GM12892 (cell line): ENCODE measurements around the gene ATXN10.
A peak's percentile ranks its signal among the peaks of the same experiment; 100 is the strongest.
"Not testable (repeated sequence)": the region's sequence is repeated elsewhere in the genome, so short reads cannot be mapped to it uniquely, and the experiment has no call there.

ENCODE experiments used
- DNase-seq: peaks from one replicate; pipeline ENCODE4 v3.0.0; 2011; ENCODE audit not compliant: insufficient read length
- FAIRE-seq: peaks from 2 replicates; lab custom pipeline; 2011; peaks lifted over from hg19 to GRCh38; lab: Jason Lieb, UNC
- POLR2A ChIP-seq: IDR thresholded peaks from 2 replicates; pipeline ENCODE4 v1.6.1; 2011; ENCODE audit warnings: low read depth, low read length, control low read depth
- POLR2AphosphoS5 ChIP-seq: IDR thresholded peaks from 2 replicates; pipeline ENCODE4 v1.6.1; 2011; ENCODE audit warnings: low read depth, low read length, control low read depth
- TAF1 ChIP-seq: IDR thresholded peaks from 2 replicates; pipeline ENCODE4 v1.6.1; 2011; ENCODE audit warnings: low read depth, mild to moderate bottlenecking, control low read depth, low read length, borderline replicate concordance

The ATXN10 gene

GRCh38 chr22:45785458-45785857 is 113.8 kb downstream of the ATXN10 start:
- TF ChIP-seq POLR2A = no peak
- no peak for TF ChIP-seq POLR2AphosphoS5
- FAIRE-seq (no peak), DNase-seq (no peak)

- TF ChIP-seq POLR2A = no peak
- no peak for TF ChIP-seq POLR2AphosphoS5
- no peak for TF ChIP-seq TAF1
- DNase-seq (no peak), FAIRE-seq (no peak)
Measured at GRCh38 chr22:45786726-45787125, 115.1 kb downstream of the ATXN10 start.

DNA sequence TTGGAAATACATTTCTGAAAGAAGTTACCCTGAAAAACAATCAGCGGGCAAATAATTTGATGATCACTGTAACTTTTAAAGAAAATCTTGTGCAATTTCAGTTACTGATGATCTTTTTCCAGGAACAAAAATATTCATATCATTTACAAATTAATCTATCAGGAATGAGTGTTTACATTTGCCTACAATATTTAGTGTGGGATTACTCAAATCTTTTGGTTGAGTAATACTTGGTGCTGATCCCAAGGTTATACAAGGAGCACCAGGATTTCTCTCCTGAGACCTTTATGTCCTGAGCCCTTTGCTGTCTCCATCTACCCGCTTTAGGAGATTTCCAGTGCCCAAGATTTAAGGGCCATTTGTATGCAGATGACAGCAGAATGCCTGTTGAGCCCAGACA is 116.1 kb downstream of the ATXN10 start:
- FAIRE-seq (no peak), DNase-seq (no peak)
- no peak for TF ChIP-seq TAF1

GRCh38 chr22:45788522-45788921 is 116.9 kb downstream of the ATXN10 start:
- FAIRE-seq (no peak), DNase-seq (no peak)
- TF ChIP-seq POLR2A = no peak
- TF ChIP-seq POLR2AphosphoS5 = no peak
- no peak for TF ChIP-seq TAF1

DNA sequence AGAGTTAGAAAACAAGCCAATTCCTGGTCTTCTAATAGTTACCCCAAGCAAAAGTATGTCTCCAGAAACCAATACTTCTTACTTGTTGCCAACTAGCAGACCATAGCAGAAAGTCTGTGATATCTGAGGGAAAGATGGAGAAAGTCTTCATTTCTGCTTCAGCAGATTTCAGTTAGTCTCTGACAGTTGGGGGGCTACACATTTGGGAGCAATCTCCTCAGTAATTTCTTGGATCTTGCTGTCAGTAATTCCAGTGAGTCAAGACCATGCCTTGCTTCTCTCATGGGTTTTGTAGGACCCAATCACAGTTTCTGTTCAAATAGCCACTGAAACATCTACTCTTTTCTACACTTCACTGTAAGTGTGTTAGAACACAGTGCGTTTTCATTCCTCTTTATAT is 118.8 kb downstream of the ATXN10 start:
- TF ChIP-seq POLR2A (no peak), TAF1 (no peak), POLR2AphosphoS5 (no peak)
- no peak for DNase-seq
- no peak for FAIRE-seq

DNA sequence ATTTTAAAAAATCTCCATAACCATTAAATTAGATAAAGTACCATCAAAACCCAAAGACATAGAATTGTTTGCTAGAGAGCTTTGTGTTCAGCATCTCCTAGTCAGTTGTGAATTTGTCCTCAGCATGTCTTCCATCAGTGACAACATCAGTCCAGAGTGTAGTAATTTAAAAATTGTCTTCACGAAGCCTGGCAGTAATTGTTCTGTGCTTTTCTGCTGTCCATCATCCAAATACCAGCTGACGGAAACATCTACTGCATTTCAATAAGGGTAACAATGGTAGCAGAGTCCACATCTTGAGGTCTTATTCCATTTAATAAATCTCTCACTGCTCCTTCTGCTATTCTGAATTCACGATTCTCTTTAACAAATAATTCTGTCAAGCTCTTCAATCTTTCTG is 121.5 kb downstream of the ATXN10 start:
- DNase-seq (no peak), FAIRE-seq (no peak)

DNA sequence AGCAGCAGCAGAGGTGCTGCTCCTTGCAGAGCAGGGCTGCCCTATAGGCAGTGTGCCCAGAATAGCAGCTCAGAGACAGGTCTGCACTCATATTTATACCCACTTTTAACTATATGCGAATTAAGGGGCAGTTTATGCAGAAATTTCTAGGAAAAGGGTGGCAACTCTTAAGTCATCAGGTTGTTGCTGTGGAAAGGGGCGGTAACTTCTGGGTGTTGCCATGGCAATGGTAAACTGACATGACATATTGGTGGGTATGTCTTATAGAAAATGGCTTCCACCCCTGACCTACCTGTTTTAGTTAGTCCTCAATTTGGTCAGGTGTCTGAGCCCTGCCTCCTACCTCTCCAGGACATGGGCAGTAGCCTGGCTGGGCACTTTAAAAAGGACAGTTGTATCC is 122.3 kb downstream of the ATXN10 start:
- TF ChIP-seq POLR2AphosphoS5 (no peak), TAF1 (no peak), POLR2A (no peak)
- FAIRE-seq (no peak), DNase-seq (no peak)

More for the DNA sequence above, 121.5 kb downstream of the ATXN10 start:
- TF ChIP-seq POLR2AphosphoS5 = no peak
- TF ChIP-seq TAF1 = no peak
- no peak for TF ChIP-seq POLR2A

- not testable (repeated sequence) for FAIRE-seq, DNase-seq
Measured at GRCh38 chr22:45796009-45796408, 124.4 kb downstream of the ATXN10 start.

DNA sequence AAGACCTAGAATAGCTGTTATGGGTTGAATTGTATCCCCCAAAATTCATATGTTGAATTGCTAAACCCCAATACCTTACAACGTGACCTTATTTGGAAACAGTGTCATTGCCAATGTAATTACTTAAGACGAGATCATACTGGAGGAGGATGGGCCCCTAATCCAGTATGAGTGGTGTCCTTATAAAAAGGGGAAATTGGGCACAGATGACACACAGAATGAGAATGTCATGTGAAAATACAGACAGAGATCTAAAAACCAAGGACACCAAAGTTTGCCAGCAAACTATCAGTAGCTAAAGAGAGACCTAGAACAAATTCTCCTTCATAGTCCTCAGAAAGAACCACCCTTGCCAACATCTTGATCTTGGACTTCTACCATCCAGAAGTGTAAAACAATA is 127.7 kb downstream of the ATXN10 start:
- DNase-seq (no peak), FAIRE-seq (peak; percentile 5)
- TF ChIP-seq TAF1 = no peak
- no peak for TF ChIP-seq POLR2A
- TF ChIP-seq POLR2AphosphoS5 = no peak

- TF ChIP-seq POLR2A = no peak
- TF ChIP-seq TAF1 = no peak
- no peak for TF ChIP-seq POLR2AphosphoS5
- FAIRE-seq (no peak), DNase-seq (no peak)
Measured at GRCh38 chr22:45802054-45802453, 130.4 kb downstream of the ATXN10 start.

- DNase-seq (no peak), FAIRE-seq (no peak)
- TF ChIP-seq POLR2AphosphoS5 (no peak), TAF1 (no peak), POLR2A (no peak)
Measured at GRCh38 chr22:45804319-45804985, 132.8 kb downstream of the ATXN10 start.

GRCh38 chr22:45804986-45805325 is 133.3 kb downstream of the ATXN10 start:
- TF ChIP-seq POLR2A = no peak
- no peak for TF ChIP-seq TAF1
- TF ChIP-seq POLR2AphosphoS5 = no peak
- FAIRE-seq (no peak), DNase-seq (no peak)

- TF ChIP-seq POLR2A (no peak), POLR2AphosphoS5 (no peak)
- FAIRE-seq (peak; percentile 9), DNase-seq (no peak)
Measured at GRCh38 chr22:45805413-45805812, 133.8 kb downstream of the ATXN10 start.
